Skeletal muscle cell (primary cell): ENCODE data around the gene LY6G6F.
A peak's percentile ranks its signal among the peaks of the same experiment; 100 is the strongest.

ENCODE experiments used
- DNase-seq: peaks from one replicate; pipeline ENCODE4 v3.0.0-alpha.2; 2010; ENCODE audit warnings: low read depth
- H3K4me3 ChIP-seq: 2 replicates; pipeline ENCODE4 v1.5.1; 2011; ENCODE audit warnings: low read depth, mild to moderate bottlenecking, control low read depth, low read length, moderate library complexity

LY6G6F gene

GRCh38 chr6:31734821-31735406, 28.2 kb downstream of the LY6G6F start:
- DNase-seq: peak; percentile 29
- H3K4me3 ChIP-seq: peak overlapping the region; percentile 99

- H3K4me3 ChIP-seq: peak within 1 kb of the TSS; percentile 99
- peak; percentile 30 for DNase-seq
Measured at GRCh38 chr6:31736021-31736767, 29.5 kb downstream of the LY6G6F start, which contains the start of gene CLIC1. Gene CLIC1 (minus strand): TSS chr6:31736530. CDS start chr6:31736300, 230 bp downstream.

GRCh38 chr6:31736768-31737314, 30.2 kb downstream of the LY6G6F start:
- peak overlapping the region; percentile 99 for H3K4me3 ChIP-seq
- no peak for DNase-seq

GRCh38 chr6:31737315-31737990, 30.8 kb downstream of the LY6G6F start:
- peak overlapping the region; percentile 26 for H3K4me3 ChIP-seq
- no peak for DNase-seq

GRCh38 chr6:31737991-31738979, 31.6 kb downstream of the LY6G6F start:
- DNase-seq: peak; percentile 62
- H3K4me3 ChIP-seq: peak overlapping the region; percentile 26

GRCh38 chr6:31739639-31740396, 33.2 kb downstream of the LY6G6F start, which contains the start of gene MSH5:
Gene MSH5 (plus strand): TSS chr6:31740005. CDS start chr6:31740467, 462 bp downstream.
- peak within 1 kb of the TSS; percentile 87 for H3K4me3 ChIP-seq
- peak; percentile 97 for DNase-seq

- H3K4me3 ChIP-seq: peak overlapping the region; percentile 87
- no peak for DNase-seq
Measured at GRCh38 chr6:31740397-31741223, 33.9 kb downstream of the LY6G6F start.

GRCh38 chr6:31741815-31742214, 35.1 kb downstream of the LY6G6F start:
- no peak for DNase-seq
- no peak overlapping the region for H3K4me3 ChIP-seq

- DNase-seq: no peak
Measured at GRCh38 chr6:31742894-31743293, 36.2 kb downstream of the LY6G6F start.

GRCh38 chr6:31744422-31744821, 37.8 kb downstream of the LY6G6F start:
- no peak for DNase-seq
- no peak overlapping the region for H3K4me3 ChIP-seq

More at GRCh38 chr6:31742894-31743293, 36.2 kb downstream of the LY6G6F start:
- H3K4me3 ChIP-seq: no peak overlapping the region

GRCh38 chr6:31749301-31750036, 42.8 kb downstream of the LY6G6F start:
- DNase-seq: no peak
- no peak overlapping the region for H3K4me3 ChIP-seq

GRCh38 chr6:31750411-31751022, 43.9 kb downstream of the LY6G6F start:
- H3K4me3 ChIP-seq: no peak overlapping the region
- no peak for DNase-seq

GRCh38 chr6:31752739-31753319, 46.2 kb downstream of the LY6G6F start:
- H3K4me3 ChIP-seq: no peak overlapping the region
- DNase-seq: peak; percentile 52

GRCh38 chr6:31758281-31758680, 51.6 kb downstream of the LY6G6F start:
- no peak for DNase-seq
- no peak overlapping the region for H3K4me3 ChIP-seq
